DND-41 (cell line): ENCODE results near the gene RSPH6A.

Source experiments
- ATAC-seq: fragments of 200-7000 bp; cut with Tn5 transposase; 3 replicates; pipeline ENCODE4 v1.9.1; 2021; ENCODE audit warnings: low read depth; ENCODE audit not compliant: insufficient read depth
- DNase-seq: peaks from one replicate; pipeline ENCODE4 v3.0.0-alpha.2; 2020
- H2AFZ ChIP-seq: 2 replicates; pipeline ENCODE4 v1.6.0; 2012; ENCODE audit warnings: low read depth, low read length
- H3K27ac ChIP-seq: 2 replicates; pipeline ENCODE4 v1.5.1; 2012; ENCODE audit warnings: low read length, inconsistent platforms
- H3K27me3 ChIP-seq: fragments of 200-600 bp; sonication (generic); 2 replicates; pipeline ENCODE4 v1.6.0; 2012; ENCODE audit warnings: low read length, mild to moderate bottlenecking, inconsistent platforms; ENCODE audit not compliant: insufficient read depth, poor library complexity
- H3K36me3 ChIP-seq: 2 replicates; pipeline ENCODE4 v1.5.1; 2012; ENCODE audit warnings: low read length, inconsistent platforms; ENCODE audit not compliant: insufficient read depth
- H3K4me1 ChIP-seq: 2 replicates; pipeline ENCODE4 v1.5.1; 2012; ENCODE audit warnings: mild to moderate bottlenecking, low read length; ENCODE audit not compliant: insufficient read depth
- H3K4me2 ChIP-seq: 2 replicates; pipeline ENCODE4 v1.6.0; 2012; ENCODE audit warnings: mild to moderate bottlenecking, moderate library complexity, low read length, inconsistent platforms; ENCODE audit not compliant: insufficient read depth
- H3K4me3 ChIP-seq, 2 experiments: fragments of 200-600 bp in 1 of 2; shearing (Covaris generic) in 1 of 2; 2 replicates each; pipeline ENCODE4 v1.5.1; 2012 to 2016; ENCODE audit warnings: inconsistent platforms in 2 of 2, low read length in 2 of 2, mild to moderate bottlenecking in 2 of 2, low read depth in 1 of 2, moderate library complexity in 1 of 2
- H3K79me2 ChIP-seq: 2 replicates; pipeline ENCODE4 v1.6.0; 2012; ENCODE audit warnings: low read length, inconsistent platforms; ENCODE audit not compliant: insufficient read depth
- H3K9ac ChIP-seq: 2 replicates; pipeline ENCODE4 v1.6.0; 2012; ENCODE audit warnings: low read depth, mild to moderate bottlenecking, inconsistent platforms, low read length, moderate library complexity
- H3K9me3 ChIP-seq: 2 replicates; pipeline ENCODE4 v1.5.1; 2012; ENCODE audit warnings: low read length, moderate library complexity, mild to moderate bottlenecking, inconsistent platforms; ENCODE audit not compliant: insufficient read depth, severe bottlenecking
- H4K20me1 ChIP-seq: 2 replicates; pipeline ENCODE4 v1.6.0; 2012; ENCODE audit warnings: low read length; ENCODE audit not compliant: insufficient read depth
- EZH2 ChIP-seq: IDR thresholded peaks from 3 replicates; pipeline ENCODE4 v1.6.1; 2012; ENCODE audit warnings: borderline replicate concordance, low read depth, mild to moderate bottlenecking, moderate library complexity, low read length, inconsistent platforms; ENCODE audit not compliant: severe bottlenecking
- TF ChIP-seq, protein P1 (sequence below): IDR thresholded peaks from 2 replicates; pipeline ENCODE4 v1.5.1; 2012; ENCODE audit warnings: borderline replicate concordance, low read length, moderate library complexity, mild to moderate bottlenecking; ENCODE audit not compliant: poor library complexity, severe bottlenecking; ENCODE audit errors: extremely low read depth

RSPH6A gene

DNA sequence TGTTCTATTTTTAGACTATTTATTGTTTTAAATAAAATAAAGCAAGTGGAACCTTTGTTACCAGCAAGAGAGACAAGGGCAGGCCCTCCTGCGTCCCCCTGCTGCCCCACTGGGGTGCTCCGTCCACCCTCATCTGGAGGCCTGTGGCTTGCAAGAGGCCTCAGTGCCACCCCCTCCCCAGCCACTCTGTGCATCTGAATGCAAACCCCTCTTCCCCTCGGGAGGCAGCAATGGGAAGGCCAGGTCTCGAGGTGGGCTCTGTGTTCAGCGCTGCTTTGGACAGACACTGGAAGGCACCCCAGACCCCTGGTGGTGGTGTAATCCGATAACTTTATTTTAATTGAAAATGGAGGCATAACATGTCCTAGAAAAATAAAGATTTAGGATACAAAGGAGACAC lies 50.6 kb downstream of the RSPH6A start:
- H3K36me3 ChIP-seq: no peaks in the 10 kb centered on the region
- no peak for DNase-seq

DNA sequence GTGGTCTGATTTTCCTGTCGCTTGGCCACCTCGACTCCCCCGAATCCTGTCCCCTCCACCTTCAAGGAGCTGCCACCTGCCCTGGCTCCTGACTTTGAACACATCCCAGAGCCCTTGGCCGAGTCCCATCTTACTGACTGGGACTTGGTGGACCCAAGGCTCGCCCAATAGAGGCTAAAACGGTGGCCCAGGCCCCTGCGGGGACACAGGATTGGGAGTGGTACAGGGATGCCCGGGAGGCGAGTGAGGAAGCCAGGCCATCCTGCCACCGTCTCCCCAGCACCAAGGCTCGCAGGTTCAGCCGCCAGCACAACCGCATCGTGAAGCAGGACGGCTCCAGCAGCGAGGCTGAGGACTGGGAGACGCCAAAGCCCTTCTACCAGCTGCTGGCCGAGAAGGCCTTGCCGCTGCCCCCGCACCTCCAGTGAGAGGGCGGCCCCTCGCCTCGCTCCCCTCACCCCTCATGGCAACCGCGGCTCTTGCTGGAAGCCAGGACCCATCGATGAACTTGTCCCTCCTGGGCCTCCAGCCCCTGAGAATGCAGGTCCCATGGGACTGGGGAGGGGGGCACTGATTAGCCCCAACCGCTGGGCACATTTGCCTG lies 51.3 kb downstream of the RSPH6A start:
- no peaks in the 10 kb centered on the region for H3K36me3 ChIP-seq
- H3K9me3 ChIP-seq: no peaks in the 10 kb centered on the region
- H3K27me3 ChIP-seq: no peaks in the 10 kb centered on the region
- H3K79me2 ChIP-seq: no peaks in the 10 kb centered on the region
- H4K20me1 ChIP-seq: no peaks in the 10 kb centered on the region; the same call in 1 of the 2 replicates
- H3K4me2 ChIP-seq: no peak overlapping the region
- H3K4me1 ChIP-seq: peaks cover 10% of the 10 kb centered on the region
- H3K4me3 ChIP-seq: no peak overlapping the region
- no peak overlapping the region for H2AFZ ChIP-seq
- H3K27ac ChIP-seq: no peak overlapping the region
- ATAC-seq (no peak), DNase-seq (no peak)
- no peak overlapping the region for H3K9ac ChIP-seq
- TF ChIP-seq, protein P1, sequence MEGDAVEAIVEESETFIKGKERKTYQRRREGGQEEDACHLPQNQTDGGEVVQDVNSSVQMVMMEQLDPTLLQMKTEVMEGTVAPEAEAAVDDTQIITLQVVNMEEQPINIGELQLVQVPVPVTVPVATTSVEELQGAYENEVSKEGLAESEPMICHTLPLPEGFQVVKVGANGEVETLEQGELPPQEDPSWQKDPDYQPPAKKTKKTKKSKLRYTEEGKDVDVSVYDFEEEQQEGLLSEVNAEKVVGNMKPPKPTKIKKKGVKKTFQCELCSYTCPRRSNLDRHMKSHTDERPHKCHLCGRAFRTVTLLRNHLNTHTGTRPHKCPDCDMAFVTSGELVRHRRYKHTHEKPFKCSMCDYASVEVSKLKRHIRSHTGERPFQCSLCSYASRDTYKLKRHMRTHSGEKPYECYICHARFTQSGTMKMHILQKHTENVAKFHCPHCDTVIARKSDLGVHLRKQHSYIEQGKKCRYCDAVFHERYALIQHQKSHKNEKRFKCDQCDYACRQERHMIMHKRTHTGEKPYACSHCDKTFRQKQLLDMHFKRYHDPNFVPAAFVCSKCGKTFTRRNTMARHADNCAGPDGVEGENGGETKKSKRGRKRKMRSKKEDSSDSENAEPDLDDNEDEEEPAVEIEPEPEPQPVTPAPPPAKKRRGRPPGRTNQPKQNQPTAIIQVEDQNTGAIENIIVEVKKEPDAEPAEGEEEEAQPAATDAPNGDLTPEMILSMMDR: no peak
- TF ChIP-seq EZH2: no peak

More for the DNA sequence above, 50.6 kb downstream of the RSPH6A start:
- H2AFZ ChIP-seq: no peak overlapping the region
- H3K4me3 ChIP-seq: no peak overlapping the region
- H3K27ac ChIP-seq: no peak overlapping the region
- H3K4me1 ChIP-seq: peaks cover 10% of the 10 kb centered on the region
- H3K79me2 ChIP-seq: no peaks in the 10 kb centered on the region
- no peaks in the 10 kb centered on the region for H3K27me3 ChIP-seq
- H4K20me1 ChIP-seq: no peaks in the 10 kb centered on the region
- H3K4me2 ChIP-seq: no peak overlapping the region
- no peaks in the 10 kb centered on the region for H3K9me3 ChIP-seq
- H3K9ac ChIP-seq: no peak overlapping the region
- TF ChIP-seq, protein P1: no peak
- no peak for TF ChIP-seq EZH2
- no peak for ATAC-seq

DNA sequence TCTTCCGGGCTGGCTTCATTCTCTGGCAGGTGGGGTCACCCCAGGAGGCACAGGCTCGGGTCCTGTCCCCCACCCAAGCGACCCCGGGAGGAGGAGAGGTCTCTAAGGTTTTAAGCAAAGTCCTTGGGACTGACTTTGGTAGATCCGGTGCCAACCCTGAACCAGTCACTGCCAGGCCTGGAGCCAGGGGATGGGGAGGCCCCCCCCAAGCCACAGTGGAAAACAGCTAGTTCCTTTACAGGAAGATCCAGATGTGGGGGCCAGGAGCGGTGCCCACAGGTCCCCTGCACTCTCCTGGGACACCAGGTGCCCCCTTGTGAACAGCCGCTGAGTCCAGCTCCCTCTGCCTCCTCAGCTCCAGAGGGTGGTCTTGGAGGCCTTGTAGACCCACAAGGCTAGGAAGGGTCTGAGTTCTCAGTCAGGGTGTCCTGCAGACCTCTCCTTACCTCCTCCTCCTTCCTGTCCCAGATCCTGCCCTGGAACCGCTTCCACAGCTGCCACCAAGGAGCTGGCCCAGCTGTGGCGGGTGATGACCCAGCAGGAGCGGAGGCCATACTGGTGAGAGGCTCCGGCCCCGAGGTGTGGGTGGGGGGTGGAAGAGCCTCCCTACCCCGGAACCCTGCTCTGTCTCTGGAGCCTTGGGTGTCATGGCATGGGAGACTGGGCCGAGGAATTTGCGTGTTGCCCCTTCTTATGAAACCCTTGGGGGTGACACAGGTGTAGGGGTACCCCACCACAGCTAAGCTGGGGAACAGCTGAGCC lies 52.1 kb downstream of the RSPH6A start:
- H2AFZ ChIP-seq: no peak overlapping the region
- H3K4me2 ChIP-seq: no peak overlapping the region
- no peaks in the 10 kb centered on the region for H3K27me3 ChIP-seq
- H3K36me3 ChIP-seq: no peaks in the 10 kb centered on the region
- no peaks in the 10 kb centered on the region; the same call in 1 of the 2 replicates for H4K20me1 ChIP-seq
- no peak for DNase-seq
- H3K79me2 ChIP-seq: no peaks in the 10 kb centered on the region
- H3K9me3 ChIP-seq: no peaks in the 10 kb centered on the region
- no peak for ATAC-seq
- TF ChIP-seq, protein P1: no peak
- no peak for TF ChIP-seq EZH2
- no peak overlapping the region for H3K27ac ChIP-seq
- H3K4me1 ChIP-seq: peaks cover 5% of the 10 kb centered on the region
- no peak overlapping the region for H3K9ac ChIP-seq
- H3K4me3 ChIP-seq: no peak overlapping the region
